Measurements from ENCODE around the gene SPNS1.
"Not testable (repeated sequence)": the region's sequence is repeated elsewhere in the genome, so short reads cannot be mapped to it uniquely, and the experiment has no call there.

SPNS1 gene

DNA sequence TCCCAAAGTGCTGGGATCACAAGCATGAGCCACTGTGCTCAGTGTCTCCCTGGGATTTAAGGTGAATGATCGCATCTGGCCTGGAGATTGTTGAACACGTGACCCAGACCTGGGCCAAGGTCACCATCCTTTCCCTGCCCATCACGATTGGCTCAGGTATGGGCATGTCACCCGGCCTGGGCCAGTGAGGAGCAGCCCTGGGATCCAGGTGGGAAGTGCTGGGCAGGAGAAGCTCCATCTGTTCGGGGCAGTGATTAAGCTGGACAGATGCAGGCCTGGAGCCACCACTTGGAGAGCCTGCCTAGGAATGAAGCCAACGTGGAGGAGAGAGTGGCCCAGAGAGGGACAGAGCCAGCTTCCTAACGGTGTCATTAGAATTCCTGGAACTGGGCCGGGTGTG, 17.1 kb downstream of the SPNS1 start:
- DNase-seq: no peak

DNA sequence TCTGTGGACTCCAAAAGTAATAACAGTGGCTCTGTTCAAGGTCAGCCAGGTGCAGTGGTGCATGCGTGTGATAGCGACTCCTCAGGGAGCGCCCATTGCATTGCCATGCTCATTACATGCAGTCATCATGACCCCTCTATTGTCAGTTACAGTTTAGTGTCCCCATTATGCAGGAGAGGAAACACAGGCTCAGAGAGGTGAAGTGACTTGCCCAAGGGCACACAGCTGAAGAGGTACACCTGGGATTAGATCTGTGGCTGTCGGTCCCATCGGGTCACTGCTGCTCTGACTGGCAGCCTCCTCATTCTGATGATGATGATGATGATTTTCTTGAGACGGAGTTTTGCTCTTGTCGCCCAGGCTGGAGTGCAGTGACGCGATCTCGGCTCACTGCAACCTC, 17.9 kb downstream of the SPNS1 start:
- no peak for DNase-seq

DNA sequence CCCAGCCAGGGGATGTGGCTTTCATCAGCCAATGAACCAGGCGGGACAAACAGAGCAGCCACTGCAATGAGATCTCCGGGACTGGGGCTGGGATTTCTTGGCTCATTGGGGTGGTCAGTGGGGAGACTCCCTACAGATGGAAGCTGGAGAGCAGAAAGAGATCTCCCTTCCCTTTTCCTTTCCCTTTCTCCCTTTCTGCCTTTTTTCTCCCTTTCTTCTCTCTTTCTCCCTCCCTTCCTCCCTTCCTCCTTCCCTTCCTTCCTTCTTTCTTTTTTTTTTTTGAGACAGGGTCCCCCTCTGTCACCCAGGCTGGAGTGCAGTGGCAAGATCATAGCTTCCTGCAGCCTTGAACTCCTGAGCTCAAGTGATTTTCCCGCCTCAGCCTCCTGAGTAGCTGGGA, 24.3 kb downstream of the SPNS1 start:
- DNase-seq: no peak

DNA sequence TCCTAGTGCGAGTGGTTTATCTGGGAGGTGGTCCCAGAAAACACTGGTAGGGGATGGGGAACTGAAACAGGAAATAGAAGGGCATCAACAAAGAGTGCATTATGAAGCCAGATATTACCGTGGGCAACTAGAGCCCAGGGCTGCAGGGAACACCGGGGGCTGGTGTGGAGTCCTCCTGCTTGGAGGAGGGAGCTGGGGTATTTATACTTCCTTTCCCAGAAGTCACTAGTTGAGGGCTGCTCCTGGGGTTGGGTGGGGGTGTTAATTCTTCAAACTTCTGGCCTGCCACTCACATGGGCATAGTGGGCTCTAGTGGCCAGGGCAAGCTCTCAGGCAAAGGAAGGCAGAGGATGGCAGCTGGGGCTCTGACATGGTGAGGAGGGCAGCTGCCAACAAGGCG, 25.0 kb downstream of the SPNS1 start:
- no peak for DNase-seq

DNA sequence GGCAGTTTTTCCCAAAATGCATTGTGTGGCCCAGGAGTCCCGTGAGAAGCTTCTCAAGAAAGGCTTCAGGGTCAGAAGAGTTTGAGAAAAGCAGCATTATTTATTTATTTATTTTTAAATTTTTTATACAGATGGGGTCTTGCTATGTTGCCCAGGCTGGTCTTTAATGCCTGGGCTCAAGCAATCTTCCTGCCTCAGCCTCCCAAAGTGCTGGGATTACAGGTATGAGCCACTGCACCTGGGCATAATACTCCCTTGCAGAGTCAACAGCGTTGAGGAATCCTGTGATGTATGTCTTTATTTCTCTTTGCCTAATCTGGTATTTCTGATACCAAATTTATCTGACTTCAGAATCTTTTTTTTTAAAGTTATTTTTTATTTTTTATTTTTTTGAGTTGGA, 25.4 kb downstream of the SPNS1 start:
- no peak for DNase-seq

DNA sequence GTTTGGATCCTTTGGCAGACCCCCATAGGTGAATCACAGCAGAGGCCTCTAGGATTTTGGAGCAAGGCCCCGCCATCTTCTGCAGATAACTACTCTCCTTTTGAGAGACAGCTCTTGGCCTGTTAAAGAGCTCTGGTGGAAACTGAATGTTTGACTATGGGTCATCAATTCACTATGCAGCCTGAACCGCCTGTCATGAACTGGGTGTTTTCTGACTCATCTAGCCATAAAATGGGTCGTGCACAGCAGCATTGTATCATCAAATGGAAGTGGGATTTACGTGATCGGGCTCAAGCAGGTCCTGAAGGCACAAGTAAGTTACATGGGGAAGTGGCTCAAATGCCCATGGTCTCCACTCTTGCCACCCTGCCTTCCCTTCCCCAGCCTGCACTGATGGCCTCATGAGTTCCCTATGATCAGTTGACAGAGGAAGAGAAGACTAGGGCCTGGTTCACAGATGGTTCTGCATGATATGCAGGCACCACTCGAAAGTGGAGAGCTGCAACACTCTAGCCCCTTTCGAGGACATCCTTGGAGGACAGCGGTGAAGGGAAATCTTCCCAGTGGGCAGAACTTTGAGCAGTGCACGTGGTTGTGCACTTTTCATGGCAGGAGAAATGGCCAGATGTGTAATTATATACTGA, 30.0 kb downstream of the SPNS1 start:
- not testable (repeated sequence) for DNase-seq

DNA sequence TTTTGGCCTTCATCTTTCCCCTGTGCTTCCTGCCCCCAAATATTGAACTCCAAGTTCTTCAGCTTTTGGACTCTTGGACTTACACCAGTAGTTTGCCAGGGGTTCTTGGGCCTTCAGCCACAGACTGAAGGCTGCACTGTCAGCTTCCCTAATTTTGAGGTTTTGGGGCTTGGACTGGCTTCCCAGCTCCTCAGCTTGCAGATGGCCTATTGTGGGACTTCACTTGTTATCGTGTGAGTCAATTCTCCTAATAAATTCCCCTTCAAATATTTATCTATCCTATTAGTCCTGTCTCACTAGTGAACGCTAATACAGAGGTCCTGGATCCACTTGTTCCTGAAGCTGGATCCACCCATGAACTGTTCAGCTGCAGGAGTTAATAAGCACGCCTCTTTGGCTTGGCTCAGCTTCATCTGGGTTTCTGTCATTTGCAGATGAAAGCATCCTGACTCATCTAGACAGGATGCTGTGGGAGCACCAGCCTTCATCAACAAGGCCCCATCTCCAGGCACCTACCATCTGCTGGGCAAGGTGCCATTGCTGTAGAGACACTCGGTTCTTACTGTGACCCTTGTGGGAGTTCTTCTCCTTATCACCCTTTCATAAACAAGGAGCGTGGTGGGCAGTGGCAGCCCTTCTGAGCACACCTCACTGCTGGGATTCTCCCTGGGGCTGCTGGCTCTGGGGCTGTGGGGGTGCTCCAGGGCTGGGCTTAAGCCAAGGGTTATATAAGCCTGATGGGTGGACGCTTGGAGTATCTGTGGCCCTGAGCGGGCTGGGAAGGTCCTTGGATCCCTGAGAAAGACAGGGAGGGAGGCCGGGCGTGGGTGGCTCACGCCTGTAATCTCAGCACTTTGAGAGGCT, 33.4 kb downstream of the SPNS1 start:
- DNase-seq: peak; percentile 74 to 82

DNA sequence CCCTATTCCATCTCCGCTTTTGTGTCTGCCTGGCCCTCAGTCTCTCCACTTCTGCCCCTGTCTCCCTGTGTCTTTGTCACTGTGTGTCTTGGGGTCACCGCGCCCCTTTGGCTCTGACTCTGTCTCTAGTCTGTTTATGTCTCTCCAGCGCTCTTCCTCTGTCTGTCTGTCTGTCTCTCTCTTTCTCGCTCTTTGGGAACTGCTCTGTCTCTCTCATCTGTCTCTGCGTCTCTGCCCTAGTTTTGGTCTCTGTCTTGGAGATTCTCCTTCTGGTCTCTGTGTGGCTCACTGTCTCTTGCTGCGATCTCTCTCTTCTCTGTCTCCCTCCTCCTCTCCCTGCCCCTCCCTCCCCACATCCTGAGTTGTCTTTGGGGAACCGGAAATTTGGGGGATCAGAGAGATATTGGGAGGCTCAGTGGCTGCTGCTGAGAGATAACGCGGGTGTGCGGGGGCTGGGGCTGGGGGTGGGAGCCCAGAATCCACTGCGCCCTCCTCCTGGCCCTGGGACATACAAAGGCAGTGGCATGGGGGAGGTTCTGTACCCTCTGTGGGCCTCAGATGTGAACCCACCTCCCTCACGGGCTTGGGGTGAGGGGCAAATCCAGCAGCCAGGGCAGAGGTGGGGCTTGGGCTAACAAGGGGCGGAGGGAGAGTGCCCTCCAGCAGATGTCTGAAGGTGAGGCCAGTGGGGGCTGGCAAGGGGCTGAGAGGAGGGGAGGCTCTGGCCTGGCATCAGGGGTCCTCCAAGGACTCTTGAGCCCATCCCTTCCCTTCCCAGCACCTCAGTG, 34.7 kb downstream of the SPNS1 start:
- peak; percentile 62 to 63 for DNase-seq

DNA sequence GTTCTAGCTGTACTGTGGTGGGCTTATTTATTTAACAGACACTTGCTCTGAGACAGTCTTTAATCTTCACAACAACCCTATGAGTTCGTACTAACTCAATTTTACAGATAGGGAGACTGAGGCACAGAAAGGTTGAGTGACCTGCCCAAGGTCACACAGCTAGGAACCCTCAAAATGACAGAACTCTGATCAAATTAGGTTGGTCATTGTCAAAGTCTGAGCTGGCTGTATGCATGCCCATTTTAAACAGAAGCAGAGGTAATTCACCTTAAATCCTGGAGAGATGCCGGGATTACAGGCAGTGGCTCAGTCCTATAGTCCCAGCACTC, 35.2 kb downstream of the SPNS1 start:
- DNase-seq: no peak

DNA sequence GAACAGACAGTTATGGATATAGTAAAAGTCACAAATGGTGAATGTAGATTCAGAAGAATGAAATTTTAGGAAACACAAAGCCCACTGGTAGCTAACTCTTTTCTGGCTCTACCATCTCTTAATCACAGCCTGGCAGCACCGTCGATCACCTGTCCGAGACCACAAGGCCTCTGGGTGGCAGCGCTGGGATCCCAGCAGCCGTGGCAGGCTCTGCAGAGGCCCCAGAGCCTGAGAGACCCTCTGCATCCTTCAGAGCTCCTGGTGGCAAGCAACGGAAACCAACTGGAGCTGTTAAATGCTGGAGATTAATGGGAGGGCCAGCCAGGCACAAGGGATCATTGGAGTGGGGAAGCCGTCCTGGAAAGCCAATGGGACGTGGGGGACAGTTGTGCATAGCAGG, 36.5 kb downstream of the SPNS1 start:
- DNase-seq: no peak

DNA sequence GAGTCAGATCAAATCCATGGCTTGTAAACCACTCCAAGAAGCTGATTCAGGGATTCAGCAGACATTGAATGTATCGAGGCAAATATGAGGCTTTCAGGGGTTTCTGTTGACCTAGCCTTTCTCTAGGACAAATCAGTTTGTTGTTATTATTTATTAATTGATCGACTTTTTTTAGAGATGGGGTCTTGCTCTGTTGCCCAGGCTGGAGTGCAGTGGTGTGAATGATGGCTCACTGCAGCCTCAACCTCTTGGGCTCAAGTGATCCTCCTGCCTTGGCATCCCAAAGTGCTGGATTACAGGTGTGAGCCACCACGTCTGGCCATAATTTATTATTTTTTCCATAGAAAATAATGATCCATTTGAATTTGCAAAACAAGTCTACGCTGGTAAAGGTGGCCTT, 37.3 kb downstream of the SPNS1 start:
- DNase-seq: no peak

DNA sequence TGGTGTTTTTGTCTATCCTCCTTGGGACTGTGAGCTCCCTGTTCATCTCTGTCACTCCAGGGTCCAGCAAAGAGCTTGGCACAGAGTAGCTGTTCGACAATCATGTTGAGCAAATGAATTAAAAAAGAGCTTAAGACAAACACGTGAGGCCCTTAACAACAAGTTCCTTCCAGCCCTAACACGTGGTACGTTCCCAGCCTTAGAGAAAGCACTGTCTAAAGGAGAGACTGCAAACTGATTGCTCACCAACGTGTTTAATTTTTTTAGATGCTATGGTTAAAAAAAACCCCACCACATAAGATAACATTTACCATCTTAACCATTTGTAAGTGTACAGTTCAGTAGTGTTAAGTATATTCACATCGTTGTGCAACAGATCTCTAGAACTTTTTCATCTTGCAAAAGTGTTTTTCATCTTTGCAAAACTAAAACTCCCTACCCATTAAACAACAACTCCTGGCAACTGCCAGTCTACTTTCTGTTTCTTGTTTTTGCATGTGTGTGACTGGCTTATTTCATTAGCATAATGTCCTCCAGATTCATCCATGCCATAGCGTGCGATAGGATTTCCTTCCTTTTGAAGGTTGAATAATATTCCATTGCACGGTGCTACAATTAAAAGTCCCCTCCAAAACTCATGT, 38.5 kb downstream of the SPNS1 start:
- no peak for DNase-seq

DNA sequence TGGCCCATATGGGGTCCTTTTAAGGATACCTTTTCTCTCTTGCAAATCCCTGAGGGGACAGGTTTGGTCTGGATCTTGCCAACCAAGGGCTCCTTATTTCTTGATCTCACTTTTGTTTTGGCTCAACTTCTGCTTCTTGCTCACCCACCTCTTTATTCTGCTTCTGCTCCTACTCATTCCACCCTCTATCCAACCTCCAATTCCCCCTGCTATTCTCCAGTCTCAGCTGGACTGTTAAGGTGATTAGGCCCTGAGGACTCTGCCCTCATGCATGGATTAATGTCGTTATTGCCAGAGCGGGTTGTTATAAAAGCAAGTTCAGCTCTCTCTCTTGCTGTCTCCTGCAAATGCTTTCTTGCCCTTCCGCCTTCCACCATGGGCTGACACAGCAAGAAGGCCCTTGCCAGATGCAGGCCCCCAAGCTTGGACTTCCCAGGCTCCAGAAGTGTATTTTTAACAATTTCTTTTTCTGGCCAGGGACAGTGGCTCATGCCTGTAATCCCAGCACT, 40.0 kb downstream of the SPNS1 start:
- DNase-seq: no peak

DNA sequence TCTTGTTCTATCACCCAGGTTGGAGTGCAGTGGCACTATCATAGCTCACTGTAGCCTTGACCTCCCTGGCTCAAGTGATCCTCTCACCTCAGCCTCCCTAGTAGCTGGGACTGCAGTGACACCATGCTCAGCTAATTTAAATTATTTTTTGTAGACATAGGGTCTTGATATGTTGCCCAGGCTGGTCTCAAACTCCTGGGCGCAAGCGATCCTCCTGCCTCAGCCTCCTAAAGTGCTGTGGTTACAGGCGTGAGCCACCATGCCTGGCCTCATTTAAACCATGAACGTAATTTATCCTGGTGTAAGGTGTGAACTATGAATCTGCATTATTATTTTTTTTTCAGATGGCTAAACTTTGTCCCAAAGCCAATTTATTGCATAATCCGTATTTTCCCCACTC, 47.6 kb downstream of the SPNS1 start:
- no peak for DNase-seq

DNA sequence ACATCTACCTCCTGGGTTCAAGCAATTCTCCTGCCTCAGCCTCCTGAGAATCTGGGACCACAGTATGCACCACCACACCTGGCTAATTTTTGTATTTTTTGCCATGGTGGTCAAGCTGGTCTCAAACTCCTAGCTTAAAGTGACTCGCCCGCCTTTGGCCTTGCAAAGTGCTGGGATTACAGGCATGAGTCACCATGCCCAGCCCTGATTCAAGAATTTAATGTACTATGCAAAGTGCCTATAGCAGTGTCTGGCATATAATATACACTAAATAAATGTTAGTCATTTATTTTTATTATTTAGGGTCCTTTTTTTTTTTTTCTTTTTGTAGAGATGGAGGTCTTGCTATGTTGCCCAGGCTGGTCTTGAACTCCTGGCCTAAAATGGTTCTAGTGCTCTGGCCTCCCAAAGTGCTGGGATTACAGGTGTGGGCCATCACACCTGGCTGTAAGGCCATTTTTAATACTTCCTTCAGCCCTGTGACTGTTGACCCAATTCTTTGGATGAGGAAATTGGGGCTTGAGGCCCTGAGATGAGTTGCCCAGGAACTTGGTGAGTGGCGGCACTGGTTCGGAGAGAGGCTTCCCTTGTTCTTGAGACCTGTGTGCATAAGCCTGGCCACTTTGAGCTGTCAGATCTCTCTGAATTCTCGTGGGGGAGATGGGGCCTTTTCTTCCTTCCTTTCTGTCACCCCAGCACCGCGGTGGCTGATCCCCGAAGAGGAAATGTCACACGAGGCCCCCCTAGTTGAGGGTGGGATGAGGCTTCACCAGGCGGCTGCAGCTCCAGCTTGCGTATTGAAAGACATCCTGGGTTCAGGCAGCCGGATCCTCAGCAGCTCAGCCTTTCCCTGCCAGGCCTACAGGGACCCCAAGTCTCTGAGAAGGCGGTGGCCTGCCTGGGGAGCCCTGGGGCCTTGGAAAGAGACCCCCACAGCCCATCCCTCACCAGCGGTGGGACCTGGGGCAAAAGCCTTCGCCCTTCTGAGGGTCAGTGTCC, 49.0 kb downstream of the SPNS1 start:
- DNase-seq: no peak

DNA sequence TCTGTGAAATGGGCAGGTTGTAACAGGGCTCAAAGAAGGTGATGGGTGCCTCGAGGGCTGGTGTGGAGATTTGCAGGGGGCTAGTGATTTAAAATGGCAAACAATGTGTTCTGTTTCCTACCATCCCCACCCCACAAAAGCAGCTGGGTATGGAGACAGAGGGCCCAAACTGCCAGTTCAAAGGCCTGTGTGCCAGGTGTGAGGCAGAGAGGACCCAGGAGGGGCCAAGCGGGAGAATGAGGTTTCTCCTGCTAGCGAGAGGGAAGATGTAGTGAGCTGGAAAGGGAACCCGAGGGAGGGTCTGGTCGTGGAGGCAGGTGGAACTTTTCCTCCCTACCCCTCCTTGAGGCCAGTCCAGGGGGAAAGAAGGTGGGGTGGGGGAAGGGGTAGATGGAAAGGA, 49.7 kb downstream of the SPNS1 start:
- no peak for DNase-seq

DNA sequence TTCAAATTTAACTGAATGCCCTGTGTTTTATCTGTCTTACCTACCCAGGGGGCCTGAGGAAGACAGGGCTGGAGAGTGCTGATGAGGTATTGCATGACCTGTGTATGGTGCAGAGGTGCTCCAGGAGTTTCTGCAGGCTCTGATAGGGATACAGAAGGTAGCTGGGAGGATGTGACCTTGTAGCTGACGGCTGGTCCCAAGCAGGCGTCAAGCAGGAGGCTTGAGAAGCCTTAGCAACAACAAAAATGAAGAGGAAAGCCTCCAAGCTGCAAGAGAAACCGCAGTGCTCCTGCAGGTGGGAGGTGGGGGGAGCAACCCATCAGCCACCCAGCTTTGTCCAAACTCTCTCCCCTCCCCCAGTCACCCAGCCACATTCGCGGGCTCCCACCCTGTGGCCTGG, 50.6 kb downstream of the SPNS1 start:
- DNase-seq: no peak

DNA sequence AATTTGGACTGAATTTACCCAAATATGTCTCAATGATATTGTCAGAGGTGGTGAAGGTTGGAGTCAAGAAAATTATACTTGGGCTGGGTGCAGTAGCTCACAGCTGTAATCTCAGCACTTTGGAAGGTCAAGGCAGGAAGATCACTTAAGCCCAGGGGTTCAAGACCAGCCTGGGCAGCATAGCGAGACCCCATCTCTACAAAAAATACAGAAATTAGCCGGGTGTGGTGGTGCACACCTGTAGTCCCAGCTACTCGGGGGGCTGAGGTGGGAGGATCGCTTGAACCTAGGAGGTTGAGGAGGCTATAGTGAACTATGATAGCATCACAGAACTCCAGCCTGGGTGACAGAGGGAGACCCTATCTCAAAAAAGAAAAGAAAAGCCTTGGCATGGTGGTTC, 51.2 kb downstream of the SPNS1 start:
- no peak for DNase-seq

DNA sequence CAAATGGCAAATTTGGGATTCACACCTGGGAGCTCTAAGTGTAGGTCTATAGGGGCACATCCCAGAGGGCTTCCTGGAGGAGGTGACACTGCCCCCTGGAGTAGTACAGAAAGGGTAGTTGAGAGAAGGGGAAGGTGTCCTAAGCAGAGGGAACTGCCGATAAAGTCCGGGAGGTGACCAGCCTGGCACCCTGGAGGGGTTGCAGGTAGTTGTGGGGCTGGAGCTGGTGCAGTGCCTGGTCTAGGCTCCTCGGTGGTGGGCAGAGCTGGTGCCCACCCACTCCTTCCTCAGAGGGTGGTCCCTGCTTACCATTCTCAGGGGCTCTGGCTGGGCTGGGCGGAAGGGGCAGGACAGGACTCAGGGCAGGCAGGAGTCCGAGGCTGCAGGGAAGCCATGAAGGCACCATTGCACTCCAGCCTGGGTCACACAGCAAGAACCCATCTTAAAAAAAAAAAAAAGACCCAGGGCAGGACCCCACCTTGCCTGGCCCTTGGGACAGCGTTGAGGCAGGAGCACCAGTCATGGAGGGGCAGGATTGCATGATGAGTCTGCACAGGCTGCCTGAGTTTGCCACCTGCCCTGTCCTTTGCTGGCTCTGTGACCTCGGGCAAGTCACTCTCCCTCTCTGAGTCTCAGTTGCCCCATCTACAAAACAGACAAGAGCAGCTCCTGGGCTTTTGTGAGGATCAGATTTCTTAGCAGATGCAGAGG, 54.0 kb downstream of the SPNS1 start:
- no peak for DNase-seq

DNA sequence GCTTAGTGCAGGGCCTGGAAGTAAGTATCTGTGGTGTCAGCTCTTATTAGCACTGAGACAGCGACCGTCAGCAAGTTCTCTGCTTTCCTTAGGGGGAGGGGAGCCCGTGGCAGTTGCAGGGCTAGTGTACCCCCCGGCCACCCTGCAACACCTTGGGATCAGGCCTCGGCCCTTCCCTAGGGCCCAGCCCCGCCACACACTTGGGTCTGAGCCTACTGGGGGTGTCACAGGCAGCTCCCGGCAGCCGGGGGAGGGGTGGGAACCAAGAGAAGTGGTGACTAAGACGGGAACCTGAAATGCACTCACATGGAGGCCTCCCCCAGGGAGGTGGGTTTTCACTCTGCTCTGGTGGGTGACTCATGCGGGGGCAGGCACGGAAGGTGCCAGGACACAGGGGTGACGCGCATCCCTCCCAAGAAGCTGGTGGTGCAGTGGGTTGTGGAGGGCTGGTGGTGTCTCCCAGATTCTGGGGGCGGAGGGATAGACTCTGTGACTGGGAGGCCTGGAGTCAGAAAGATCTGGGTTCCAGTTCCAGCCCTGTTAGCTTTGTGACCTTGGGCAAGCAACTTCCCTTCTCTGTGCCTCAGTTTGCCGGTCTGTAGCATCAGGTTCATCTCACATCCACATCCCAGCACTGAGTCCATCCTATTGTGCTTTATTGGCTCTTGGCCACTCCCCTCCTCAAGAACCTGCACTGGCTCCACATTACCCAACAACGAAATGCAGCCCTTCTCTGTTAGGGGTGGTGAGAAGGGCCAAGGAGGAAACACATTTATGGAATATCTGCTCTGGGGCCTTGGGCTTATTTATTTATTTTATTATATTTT, 54.8 kb downstream of the SPNS1 start:
- peak; percentile 90 to 94 for DNase-seq
